Stimulated activated CD4-positive, alpha-beta T cell treated with anti-CD3 and anti-CD28 coated beads, Interleukin-1b, Interleukin-23, amount 100 ng/mL, for 48 hours (primary cell): ENCODE measurements around the gene SDR39U1.

Experiments used
- DNase-seq: peaks from one replicate; pipeline ENCODE4 v3.0.0-alpha.2; 2020

The SDR39U1 gene

GRCh38 chr14:24441904-24442239 lies 704 bp downstream of the SDR39U1 start:
- DNase-seq = no peak

GRCh38 chr14:24441485-24441884 lies 1.1 kb downstream of the SDR39U1 start:
- DNase-seq = no peak

- no peak for DNase-seq
Measured at GRCh38 chr14:24440606-24441399, 1.8 kb downstream of the SDR39U1 start.

- no peak for DNase-seq
Measured at GRCh38 chr14:24439830-24440605, 2.6 kb downstream of the SDR39U1 start.

- DNase-seq = no peak
Measured at GRCh38 chr14:24439257-24439656, 3.3 kb downstream of the SDR39U1 start.

GRCh38 chr14:24438223-24439097 lies 4.1 kb downstream of the SDR39U1 start:
- DNase-seq = no peak

GRCh38 chr14:24437736-24438067 lies 4.9 kb downstream of the SDR39U1 start:
- DNase-seq = no peak

- no peak for DNase-seq
Measured at GRCh38 chr14:24437020-24437735, 5.4 kb downstream of the SDR39U1 start.

GRCh38 chr14:24436355-24437019 lies 6.1 kb downstream of the SDR39U1 start:
- DNase-seq = peak; percentile 25

- no peak for DNase-seq
Measured at GRCh38 chr14:24435998-24436354, 6.6 kb downstream of the SDR39U1 start.

GRCh38 chr14:24435192-24435810 lies 7.3 kb downstream of the SDR39U1 start:
- no peak for DNase-seq

GRCh38 chr14:24434676-24435075 lies 7.9 kb downstream of the SDR39U1 start:
- no peak for DNase-seq

- DNase-seq = no peak
Measured at GRCh38 chr14:24434036-24434435, 8.5 kb downstream of the SDR39U1 start.

- no peak for DNase-seq
Measured at GRCh38 chr14:24432259-24433131, 10.1 kb downstream of the SDR39U1 start.

- DNase-seq = peak; percentile 91
Measured at GRCh38 chr14:24431569-24432258, 10.9 kb downstream of the SDR39U1 start.

- DNase-seq = peak; percentile 79
Measured at GRCh38 chr14:24430682-24431568, 11.7 kb downstream of the SDR39U1 start.

GRCh38 chr14:24430143-24430681 lies 12.4 kb downstream of the SDR39U1 start:
- DNase-seq = peak; percentile 59

GRCh38 chr14:24429395-24430142 lies 13.0 kb downstream of the SDR39U1 start, which contains the start of the genes CBLN3 and KHNYN:
Gene CBLN3, minus strand, starts transcription at chr14:24429668. Its CDS starts 614 bp downstream, at chr14:24429054.
Gene KHNYN, plus strand, starts transcription at chr14:24429954. Its CDS starts 777 bp downstream, at chr14:24430731.
- peak; percentile 88 for DNase-seq
